Esophagus squamous epithelium (tissue), 5 donors: ENCODE data around the gene TMEM53. TPM values are rescaled to one million over a fixed set of nuclear protein-coding genes. Genes with fewer than 3 reads are reported as not detected.

Experiments used
- DNase-seq: peaks from one replicate; lab custom pipeline; 2025; lab: John Stamatoyannopoulos, UW
- H3K27ac ChIP-seq, 4 donors: fragments of 200-600 bp; sonication (generic); one replicate each; pipeline ENCODE4 v1.5.1; 2016 to 2019; ENCODE audit warnings: mild to moderate bottlenecking in 1 of 4
- H3K27me3 ChIP-seq, 4 donors: fragments of 200-600 bp; sonication (generic); 1 replicate in 3 of 4; 2 replicates in 1 of 4; pipeline versions ENCODE4 v1.5.1 to v1.6.0; 2017 to 2021; ENCODE audit warnings: antibody characterized with exemption in 1 of 4
- H3K36me3 ChIP-seq, 3 donors: fragments of 200-600 bp; sonication (generic); one replicate each; pipeline ENCODE4 v1.5.1; 2016 to 2019
- H3K4me1 ChIP-seq, 3 donors: fragments of 200-600 bp; sonication (generic); one replicate each; pipeline ENCODE4 v1.5.1; 2017 to 2019
- H3K4me3 ChIP-seq, 4 donors: fragments of 200-600 bp; sonication (generic); 1 replicate in 3 of 4; 2 replicates in 1 of 4; pipeline ENCODE4 v1.5.1; 2016 to 2019; ENCODE audit warnings: mild to moderate bottlenecking in 2 of 4, moderate library complexity in 1 of 4
- H3K9me3 ChIP-seq, 3 donors: fragments of 200-600 bp; sonication (generic); one replicate each; pipeline ENCODE4 v1.5.1; 2016 to 2019
- CTCF ChIP-seq, 6 experiments: fragments of 450-650 bp in 4 of 6; fragments of 200-600 bp in 2 of 6; sonication (generic) in 2 of 6; IDR thresholded peaks; one replicate each; pipeline ENCODE4 v1.5.1; 2016 to 2019; ENCODE audit warnings: antibody characterized with exemption in 6 of 6, mild to moderate bottlenecking in 4 of 6, moderate library complexity in 4 of 6
- POLR2A ChIP-seq, 4 donors: fragments of 450-650 bp; IDR thresholded peaks; one replicate each; pipeline ENCODE4 v1.6.1; 2017; ENCODE audit warnings: antibody characterized with exemption in 4 of 4, mild to moderate bottlenecking in 4 of 4, moderate library complexity in 3 of 4
- WGBS, 2 donors: methylation state at CpG; one replicate each; pipeline ENCODE4 v1.1.5; 2018; 5-methylcytosine and 5-hydroxymethylcytosine counted together
- intact Hi-C: fragments of 100-400 bp; cut with DNase I; formaldehyde crosslinking; loops from one replicate; pipeline ENCODE4 v1.15.0; 2022
- total RNA-seq, 4 donors: library from RNA; depleted of rRNA; stranded (reverse); fragments of >200 nt; gene quantifications; one replicate each; pipeline ENCODE4 v1.1.0, GENCODE V29; 2016
- donor health status: DM: yes; HTN: yes; CAD: no.

Gene TMEM53
- total RNA-seq, 4 donors from 2014 or later = 3.2 to 5.8 (median 4.0) TPM

GRCh38 chr1:44644806-44645205, 29.5 kb downstream of the TMEM53 start:
- intact Hi-C loops = no loop called here
- peak overlapping the region; percentile 55 to 86 (median 74) for H3K27ac ChIP-seq
- 71 to 80% methylated on average over 6 to 7 of the region's 7 CpGs for WGBS, 2 donors

DNA sequence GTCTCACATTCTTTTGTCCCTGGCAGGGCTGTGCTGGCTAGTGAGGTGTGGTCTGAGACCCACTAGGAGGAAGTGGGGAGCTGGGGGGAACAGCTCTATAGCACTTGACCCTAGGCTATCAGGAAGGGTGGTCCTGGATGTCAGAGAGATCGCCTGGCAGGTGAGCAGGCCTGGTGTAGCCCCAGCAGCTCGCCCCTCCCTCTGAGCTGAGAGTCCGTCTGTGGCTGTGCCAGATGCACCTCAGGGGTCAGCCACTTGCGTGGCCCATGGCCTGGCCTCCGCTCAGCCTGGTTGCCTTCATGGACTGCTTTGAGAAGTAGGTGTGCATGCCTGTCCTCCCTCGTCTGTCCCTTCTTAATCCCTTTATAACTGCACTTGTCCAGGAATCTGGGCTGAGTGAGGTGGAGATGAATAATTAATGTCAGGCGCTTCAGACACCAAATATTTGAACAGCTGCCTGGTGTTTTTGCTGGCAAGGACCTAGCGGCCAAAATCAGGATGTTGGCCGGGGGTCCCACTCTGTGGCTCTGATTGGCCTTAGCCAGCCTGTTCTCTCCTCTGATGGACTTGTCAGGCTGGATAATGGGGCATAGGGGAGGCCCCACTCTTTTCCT, 30.5 kb downstream of the TMEM53 start:
- TF ChIP-seq POLR2A (IDR thresholded peaks at IDR 0.05) (no peak), CTCF (IDR thresholded peaks at IDR 0.05) (no peak)
- intact Hi-C loops = no loop called here
- Histone ChIP-seq H3K27ac (peak overlapping the region in 3 of 4 donors; percentile 67 to 86 (median 82)), H3K36me3 (peaks cover 45 to 100% (median 51%) of the 10 kb centered on the region in 3 donors), H3K4me3 (no peak overlapping the region), H3K9me3 (no peaks in the 10 kb centered on the region), H3K27me3 (no peaks in the 10 kb centered on the region), H3K4me1 (peaks cover 0 to 51% (median 20%) of the 10 kb centered on the region in 3 donors)
- WGBS, 2 donors = 58 to 76% methylated on average over 5 to 7 of the region's 9 CpGs
- DNase-seq = no peak

More at GRCh38 chr1:44644806-44645205, 29.5 kb downstream of the TMEM53 start:
- Histone ChIP-seq H3K4me1 (peaks cover 0 to 51% (median 20%) of the 10 kb centered on the region in 3 donors), H3K36me3 (peaks cover 39 to 100% (median 52%) of the 10 kb centered on the region in 3 donors), H3K9me3 (no peaks in the 10 kb centered on the region), H3K4me3 (no peak overlapping the region), H3K27me3 (no peaks in the 10 kb centered on the region)
- no peak for DNase-seq
- TF ChIP-seq CTCF (IDR thresholded peaks at IDR 0.05) = no peak
- no peak for TF ChIP-seq POLR2A (IDR thresholded peaks at IDR 0.05)

DNA sequence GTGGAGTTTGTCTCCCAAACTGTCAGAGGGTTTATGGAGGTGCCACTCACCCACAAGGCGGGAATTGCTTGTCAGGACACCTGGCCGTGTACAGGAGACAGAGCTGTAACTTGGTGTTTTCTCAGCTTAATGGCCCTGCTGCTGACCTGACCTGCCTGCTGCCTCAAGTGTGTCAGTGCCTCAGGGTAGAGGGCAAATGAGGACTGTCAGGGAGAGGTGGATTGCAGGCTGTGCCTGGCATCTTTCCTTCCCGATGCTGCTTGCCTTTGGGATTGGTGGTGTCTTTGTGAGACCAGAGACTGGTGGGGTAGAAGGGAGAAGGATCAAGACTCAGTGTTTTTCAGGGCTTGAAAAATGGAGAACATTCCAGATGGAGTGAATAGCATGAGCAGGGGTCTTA, 31.4 kb downstream of the TMEM53 start:
- intact Hi-C loops = no loop called here
- 73 to 100% methylated on average over 3 of the region's 3 CpGs for WGBS, 2 donors
- no peak for DNase-seq
- no peaks in the 10 kb centered on the region for H3K27me3 ChIP-seq
- H3K4me1 ChIP-seq = peaks cover 0 to 52% (median 20%) of the 10 kb centered on the region in 3 donors
- H3K27ac ChIP-seq = peak overlapping the region in 3 of 4 donors; percentile 67 to 86 (median 82)
- peaks cover 48 to 100% (median 49%) of the 10 kb centered on the region in 3 donors for H3K36me3 ChIP-seq
- no peaks in the 10 kb centered on the region for H3K9me3 ChIP-seq
- no peak overlapping the region for H3K4me3 ChIP-seq
- no peak for TF ChIP-seq CTCF (IDR thresholded peaks at IDR 0.05)
- TF ChIP-seq POLR2A (IDR thresholded peaks at IDR 0.05) = no peak

DNA sequence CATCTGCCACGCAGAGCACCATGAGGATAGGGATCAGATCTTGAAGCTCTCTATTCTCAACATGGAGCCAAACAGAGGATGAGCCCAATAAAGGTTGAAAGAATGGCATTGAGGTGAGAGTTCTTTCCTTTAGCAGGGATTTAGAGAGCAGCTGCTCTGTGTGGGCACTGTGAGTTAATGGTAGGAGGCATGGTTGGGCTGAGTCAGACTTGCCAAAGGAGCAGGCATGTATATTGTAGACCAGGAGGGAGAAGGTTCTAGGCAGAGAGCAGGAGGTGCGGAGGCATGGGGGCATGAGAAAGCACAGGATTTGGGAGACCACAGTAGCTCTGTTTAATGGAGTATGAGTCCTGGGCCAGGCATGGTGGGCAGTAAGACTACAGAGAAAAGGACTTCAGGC, 32.0 kb downstream of the TMEM53 start:
- H3K27ac ChIP-seq = peak overlapping the region in 3 of 4 donors; percentile 67 to 86 (median 82)
- no peaks in the 10 kb centered on the region for H3K9me3 ChIP-seq
- H3K36me3 ChIP-seq = peaks cover 48 to 100% (median 51%) of the 10 kb centered on the region in 3 donors

More for the DNA sequence above, 32.0 kb downstream of the TMEM53 start:
- Histone ChIP-seq H3K4me1 (peaks cover 0 to 57% (median 20%) of the 10 kb centered on the region in 3 donors), H3K27me3 (no peaks in the 10 kb centered on the region), H3K4me3 (no peak overlapping the region)
- no peak for DNase-seq
- intact Hi-C loops = no loop called here
- TF ChIP-seq POLR2A (IDR thresholded peaks at IDR 0.05) (no peak), CTCF (IDR thresholded peaks at IDR 0.05) (no peak)
- 94 to 96% methylated on average over 2 of the region's 2 CpGs for WGBS, 2 donors
